IMR-90 (cell line): ENCODE measurements around the gene CALML3.

ENCODE experiments used
- CTCF ChIP-seq: conservative IDR thresholded peaks from 2 replicates; pipeline ENCODE4 v1.5.1; 2012; ENCODE audit warnings: mild to moderate bottlenecking, low read depth, low read length, improper control_type of control experiment
- POLR2A ChIP-seq: IDR thresholded peaks from 2 replicates; pipeline ENCODE4 v1.6.1; 2012; ENCODE audit warnings: mild to moderate bottlenecking, low read depth, low read length
- RAD21 ChIP-seq: IDR thresholded peaks from 2 replicates; pipeline ENCODE4 v1.6.1; 2012; ENCODE audit warnings: low read length, improper control_type of control experiment

GRCh38 chr10:5575144-5575481, 50.4 kb downstream of the CALML3 start:
- TF ChIP-seq POLR2A (no peak), CTCF (no peak), RAD21 (no peak)
